ENCODE measurements around the gene NCOA3. TPM values are rescaled to one million over a fixed set of nuclear protein-coding genes. Genes with fewer than 3 reads are reported as not detected.

The NCOA3 gene
- total and polyA plus RNA-seq, 10 of the 15 experiments (the other 5 are each of a cell fraction or from before 2014, with no cell fraction given) = 16.9 to 96.2 (median 73.6) TPM

DNA sequence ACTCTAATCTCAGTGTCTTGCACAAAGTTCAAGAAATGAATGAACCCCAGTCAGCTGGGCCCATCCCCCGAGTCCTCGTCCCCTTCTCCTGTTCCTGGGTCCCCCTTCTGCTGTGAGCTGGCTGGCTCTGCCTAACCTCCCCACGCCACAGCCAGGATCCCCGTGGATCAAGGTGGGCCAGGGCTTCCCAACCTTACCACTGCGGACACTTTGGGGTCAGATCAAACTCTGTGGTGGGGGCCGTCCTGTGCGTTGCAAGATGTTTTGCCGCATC lies 167.4 kb downstream of the NCOA3 start:
- FAIRE-seq = no peak
- no peak for TF ChIP-seq STAT3 (IDR thresholded peaks at IDR 0.05; ENCODE audit: low read depth, low read length)
- TF ChIP-seq TCF12 (IDR thresholded peaks at IDR 0.05; ENCODE audit: low read depth, low read length) = no peak
- no peak for TF ChIP-seq MEF2B (IDR thresholded peaks at IDR 0.05; ENCODE audit: partially characterized antibody, poor library complexity, severe bottlenecking)
- TF ChIP-seq, protein P1, sequence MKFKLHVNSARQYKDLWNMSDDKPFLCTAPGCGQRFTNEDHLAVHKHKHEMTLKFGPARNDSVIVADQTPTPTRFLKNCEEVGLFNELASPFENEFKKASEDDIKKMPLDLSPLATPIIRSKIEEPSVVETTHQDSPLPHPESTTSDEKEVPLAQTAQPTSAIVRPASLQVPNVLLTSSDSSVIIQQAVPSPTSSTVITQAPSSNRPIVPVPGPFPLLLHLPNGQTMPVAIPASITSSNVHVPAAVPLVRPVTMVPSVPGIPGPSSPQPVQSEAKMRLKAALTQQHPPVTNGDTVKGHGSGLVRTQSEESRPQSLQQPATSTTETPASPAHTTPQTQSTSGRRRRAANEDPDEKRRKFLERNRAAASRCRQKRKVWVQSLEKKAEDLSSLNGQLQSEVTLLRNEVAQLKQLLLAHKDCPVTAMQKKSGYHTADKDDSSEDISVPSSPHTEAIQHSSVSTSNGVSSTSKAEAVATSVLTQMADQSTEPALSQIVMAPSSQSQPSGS (IDR thresholded peaks at IDR 0.05; ENCODE audit: low read length) = no peak
- no peak for TF ChIP-seq NR2F1 (conservative IDR thresholded peaks at IDR 0.05)
- TF ChIP-seq, protein P2, sequence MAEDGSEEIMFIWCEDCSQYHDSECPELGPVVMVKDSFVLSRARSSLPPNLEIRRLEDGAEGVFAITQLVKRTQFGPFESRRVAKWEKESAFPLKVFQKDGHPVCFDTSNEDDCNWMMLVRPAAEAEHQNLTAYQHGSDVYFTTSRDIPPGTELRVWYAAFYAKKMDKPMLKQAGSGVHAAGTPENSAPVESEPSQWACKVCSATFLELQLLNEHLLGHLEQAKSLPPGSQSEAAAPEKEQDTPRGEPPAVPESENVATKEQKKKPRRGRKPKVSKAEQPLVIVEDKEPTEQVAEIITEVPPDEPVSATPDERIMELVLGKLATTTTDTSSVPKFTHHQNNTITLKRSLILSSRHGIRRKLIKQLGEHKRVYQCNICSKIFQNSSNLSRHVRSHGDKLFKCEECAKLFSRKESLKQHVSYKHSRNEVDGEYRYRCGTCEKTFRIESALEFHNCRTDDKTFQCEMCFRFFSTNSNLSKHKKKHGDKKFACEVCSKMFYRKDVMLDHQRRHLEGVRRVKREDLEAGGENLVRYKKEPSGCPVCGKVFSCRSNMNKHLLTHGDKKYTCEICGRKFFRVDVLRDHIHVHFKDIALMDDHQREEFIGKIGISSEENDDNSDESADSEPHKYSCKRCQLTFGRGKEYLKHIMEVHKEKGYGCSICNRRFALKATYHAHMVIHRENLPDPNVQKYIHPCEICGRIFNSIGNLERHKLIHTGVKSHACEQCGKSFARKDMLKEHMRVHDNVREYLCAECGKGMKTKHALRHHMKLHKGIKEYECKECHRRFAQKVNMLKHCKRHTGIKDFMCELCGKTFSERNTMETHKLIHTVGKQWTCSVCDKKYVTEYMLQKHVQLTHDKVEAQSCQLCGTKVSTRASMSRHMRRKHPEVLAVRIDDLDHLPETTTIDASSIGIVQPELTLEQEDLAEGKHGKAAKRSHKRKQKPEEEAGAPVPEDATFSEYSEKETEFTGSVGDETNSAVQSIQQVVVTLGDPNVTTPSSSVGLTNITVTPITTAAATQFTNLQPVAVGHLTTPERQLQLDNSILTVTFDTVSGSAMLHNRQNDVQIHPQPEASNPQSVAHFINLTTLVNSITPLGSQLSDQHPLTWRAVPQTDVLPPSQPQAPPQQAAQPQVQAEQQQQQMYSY (CRISPR knock-in tag; IDR thresholded peaks at IDR 0.05) = no peak
- TF ChIP-seq STAT1 (conservative IDR thresholded peaks at IDR 0.05) = no peak
- TF ChIP-seq, protein P3, sequence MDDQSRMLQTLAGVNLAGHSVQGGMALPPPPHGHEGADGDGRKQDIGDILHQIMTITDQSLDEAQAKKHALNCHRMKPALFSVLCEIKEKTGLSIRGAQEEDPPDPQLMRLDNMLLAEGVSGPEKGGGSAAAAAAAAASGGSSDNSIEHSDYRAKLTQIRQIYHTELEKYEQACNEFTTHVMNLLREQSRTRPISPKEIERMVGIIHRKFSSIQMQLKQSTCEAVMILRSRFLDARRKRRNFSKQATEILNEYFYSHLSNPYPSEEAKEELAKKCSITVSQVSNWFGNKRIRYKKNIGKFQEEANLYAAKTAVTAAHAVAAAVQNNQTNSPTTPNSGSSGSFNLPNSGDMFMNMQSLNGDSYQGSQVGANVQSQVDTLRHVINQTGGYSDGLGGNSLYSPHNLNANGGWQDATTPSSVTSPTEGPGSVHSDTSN (IDR thresholded peaks at IDR 0.05; ENCODE audit: insufficient replicate concordance, low read depth, low read length) = no peak
- no peak for TF ChIP-seq MYC (IDR thresholded peaks at IDR 0.05; ENCODE audit: insufficient read depth, insufficient read length, insufficient replicate concordance, low read length, severe bottlenecking)
- no peak for TF ChIP-seq SIN3A (IDR thresholded peaks at IDR 0.05; ENCODE audit: low read depth, low read length)
- TF ChIP-seq TBL1XR1 (IDR thresholded peaks at IDR 0.05; ENCODE audit: low read depth, low read length) = no peak
- TF ChIP-seq HCFC1 (IDR thresholded peaks at IDR 0.05; ENCODE audit: low read length) = no peak
- TF ChIP-seq ZNF384 (IDR thresholded peaks at IDR 0.05; ENCODE audit: borderline replicate concordance, low read depth, low read length) = no peak
- no peak for TF ChIP-seq JUNB (IDR thresholded peaks at IDR 0.05)
- TF ChIP-seq SREBF1 (IDR thresholded peaks at IDR 0.05; ENCODE audit: low read length) = no peak
- TF ChIP-seq, protein P4, sequence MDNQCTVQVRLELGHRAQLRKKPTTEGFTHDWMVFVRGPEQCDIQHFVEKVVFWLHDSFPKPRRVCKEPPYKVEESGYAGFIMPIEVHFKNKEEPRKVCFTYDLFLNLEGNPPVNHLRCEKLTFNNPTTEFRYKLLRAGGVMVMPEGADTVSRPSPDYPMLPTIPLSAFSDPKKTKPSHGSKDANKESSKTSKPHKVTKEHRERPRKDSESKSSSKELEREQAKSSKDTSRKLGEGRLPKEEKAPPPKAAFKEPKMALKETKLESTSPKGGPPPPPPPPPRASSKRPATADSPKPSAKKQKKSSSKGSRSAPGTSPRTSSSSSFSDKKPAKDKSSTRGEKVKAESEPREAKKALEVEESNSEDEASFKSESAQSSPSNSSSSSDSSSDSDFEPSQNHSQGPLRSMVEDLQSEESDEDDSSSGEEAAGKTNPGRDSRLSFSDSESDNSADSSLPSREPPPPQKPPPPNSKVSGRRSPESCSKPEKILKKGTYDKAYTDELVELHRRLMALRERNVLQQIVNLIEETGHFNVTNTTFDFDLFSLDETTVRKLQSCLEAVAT (IDR thresholded peaks at IDR 0.05) = no peak

More for the DNA sequence above, 167.4 kb downstream of the NCOA3 start:
- ChIA-PET POLR2A (no interaction called here), CTCF (no interaction called here), SMC1A (ENCODE audit: uncharacterized antibody, unreplicated experiment) (no interaction called here), RAD21 (ENCODE audit: unreplicated experiment) (no interaction called here)
- BruUV-seq (replicated peaks) = no TSS peak
- Histone ChIP-seq H4K20me1 (ENCODE audit: control insufficient read depth, insufficient read depth) (no peaks in the 10 kb centered on the region), H3K27me3 (replicated peaks in 1 of 2; ENCODE audit: control insufficient read depth in 2 of 2, insufficient read depth in 2 of 2, low read length in 1 of 2) (no peaks in the 10 kb centered on the region), H3K27ac (ENCODE audit: control insufficient read depth, insufficient read depth) (no peak overlapping the region), H3K36me3 (ENCODE audit: control insufficient read depth in 2 of 2, insufficient read depth in 2 of 2, low read length in 1 of 2) (no peaks in the 10 kb centered on the region; a peak in 1 of 4 replicates), H3K9ac (ENCODE audit: control insufficient read depth, insufficient read depth, low read length) (no peak overlapping the region), H3K4me1 (ENCODE audit: control insufficient read depth, insufficient read depth, low read length) (no peaks in the 10 kb centered on the region), H3K79me2 (ENCODE audit: control insufficient read depth, insufficient read depth, low read length) (no peaks in the 10 kb centered on the region), H3K4me3 (no peak overlapping the region), H3K9me3 (replicated peaks; ENCODE audit: control insufficient read depth, insufficient read depth, low read length) (no peaks in the 10 kb centered on the region), H2AFZ (ENCODE audit: control insufficient read depth, low read depth, low read length) (no peak overlapping the region), H3K4me2 (ENCODE audit: control insufficient read depth, insufficient read depth) (no peak overlapping the region)
- ATAC-seq (no peak), DNase-seq (ENCODE audit: low read depth, low spot score) (no peak)
- in situ Hi-C loops (cut with MboI) (no loop called here), intact Hi-C loops (cut with micrococcal nuclease; ENCODE audit: unreplicated experiment) (no loop called here)
- 62% methylated on average over 8 of the region's 8 CpGs for WGBS (ENCODE audit: insufficient coverage, insufficient replicate concordance, low lambda C conversion rate, missing lambda C conversion rate)

Data from GM12878 (cell line).